H1 (cell line): Measurements from ENCODE around the gene UBIAD1. TPM values are rescaled to one million over a fixed set of nuclear protein-coding genes. Genes with fewer than 3 reads are reported as not detected.

ENCODE experiments used
- CTCF ChIA-PET: fragments of 300-600 bp; sonication (Branson Sonifier 250); formaldehyde crosslinking; loops from one replicate; lab custom pipeline; 2021; ENCODE audit not compliant: partially characterized antibody; lab: Charles Lee
- POLR2A ChIA-PET: fragments of 300-600 bp; sonication (Branson Sonifier 250); formaldehyde crosslinking; loops from one replicate; lab custom pipeline; 2021; ENCODE audit warnings: inconsistent platforms; ENCODE audit not compliant: partially characterized antibody; lab: Charles Lee
- DNase-seq, 2 experiments: peaks; one replicate each; pipeline versions ENCODE4 v3.0.0 to v3.0.0-alpha.2; 2010 to 2022; ENCODE audit warnings: low spot score in 2 of 2, low read depth in 1 of 2, mixed read lengths in 1 of 2
- FAIRE-seq: peaks from 2 replicates; lab custom pipeline; 2011; peaks lifted over from hg19 to GRCh38; lab: Jason Lieb, UNC
- H2AFZ ChIP-seq: 2 replicates; pipeline ENCODE4 v1.8.1; 2012; ENCODE audit warnings: low read length, inconsistent platforms
- H2AK5ac ChIP-seq: 2 replicates; pipeline ENCODE4 v1.6.1; 2013; ENCODE audit warnings: low read depth, low read length
- H2BK120ac ChIP-seq: replicated peaks from 2 replicates; pipeline ENCODE3; 2013; ENCODE audit warnings: low read depth, low read length, inconsistent platforms
- H2BK12ac ChIP-seq: 2 replicates; pipeline ENCODE4 v1.6.1; 2013; ENCODE audit warnings: low read depth, low read length
- H2BK15ac ChIP-seq: 2 replicates; pipeline ENCODE4 v1.6.1; 2013; ENCODE audit warnings: low read length
- H2BK20ac ChIP-seq: 2 replicates; pipeline ENCODE4 v1.6.1; 2013; ENCODE audit warnings: low read length
- H2BK5ac ChIP-seq: 2 replicates; pipeline ENCODE4 v1.6.1; 2013; ENCODE audit warnings: low read depth, low read length
- H3K14ac ChIP-seq: 2 replicates; pipeline ENCODE4 v1.6.1; 2013; ENCODE audit warnings: inconsistent platforms; ENCODE audit not compliant: insufficient read length
- H3K18ac ChIP-seq: 2 replicates; pipeline ENCODE4 v1.6.1; 2013; ENCODE audit warnings: low read length; ENCODE audit errors: extremely low read depth
- H3K23ac ChIP-seq: 2 replicates; pipeline ENCODE4 v1.6.1; 2013; ENCODE audit warnings: inconsistent platforms; ENCODE audit not compliant: insufficient read length
- H3K23me2 ChIP-seq: 2 replicates; pipeline ENCODE4 v1.6.1; 2013; ENCODE audit warnings: low read depth, low read length
- H3K27ac ChIP-seq: 2 replicates; pipeline ENCODE4 v1.6.1; 2011; ENCODE audit warnings: low read depth, low read length, inconsistent platforms
- H3K27me3 ChIP-seq, 4 experiments: replicated peaks in 1 of 4; 1 replicate in 1 of 4; 2 replicates in 3 of 4; pipeline versions ENCODE4 v1.6.1 to v1.8.1; 2011 to 2013; ENCODE audit warnings: low read length in 3 of 4, mild to moderate bottlenecking in 3 of 4, inconsistent platforms in 2 of 4, mixed read lengths in 2 of 4, moderate library complexity in 1 of 4; ENCODE audit not compliant: control insufficient read depth in 3 of 4, insufficient read depth in 3 of 4; ENCODE audit errors: extremely low read depth in 1 of 4
- H3K36me3 ChIP-seq, 4 experiments: 2 replicates each; pipeline versions ENCODE4 v1.6.1 to v1.8.1; 2011 to 2013; ENCODE audit warnings: mild to moderate bottlenecking in 4 of 4, low read length in 3 of 4, moderate library complexity in 2 of 4, control low read depth in 1 of 4, inconsistent platforms in 1 of 4; ENCODE audit not compliant: insufficient read depth in 4 of 4, control insufficient read depth in 2 of 4
- H3K4ac ChIP-seq: replicated peaks from 2 replicates; pipeline ENCODE3; 2013; ENCODE audit warnings: low read length, low read depth, mixed read lengths, inconsistent platforms; ENCODE audit not compliant: insufficient read length
- H3K4me1 ChIP-seq, 4 experiments: replicated peaks in 1 of 4; 1 replicate in 1 of 4; 2 replicates in 3 of 4; pipeline versions ENCODE4 v1.6.1 to v1.8.1; 2011 to 2013; ENCODE audit warnings: low read length in 3 of 4, inconsistent platforms in 2 of 4, mixed read lengths in 1 of 4; ENCODE audit not compliant: insufficient read depth in 4 of 4, control insufficient read depth in 3 of 4
- H3K4me2 ChIP-seq, 2 experiments: 2 replicates each; pipeline versions ENCODE4 v1.6.1 to v1.8.1; 2011 to 2013; ENCODE audit warnings: low read depth in 2 of 2, low read length in 2 of 2, control low read depth in 1 of 2, inconsistent platforms in 1 of 2, mild to moderate bottlenecking in 1 of 2; ENCODE audit not compliant: insufficient read depth in 1 of 2
- H3K4me3 ChIP-seq, 4 experiments: fragments of 200-600, 300-600 bp in 1 of 4; sonication (generic), shearing (Covaris generic), sonication (Bioruptor Twin) in 1 of 4; 2 replicates each; pipeline versions ENCODE4 v1.5.1 to v1.8.1; 2011 to 2016; ENCODE audit warnings: low read length in 4 of 4, low read depth in 3 of 4, control low read depth in 2 of 4, inconsistent platforms in 2 of 4, mild to moderate bottlenecking in 2 of 4, mixed read lengths in 1 of 4, moderate library complexity in 1 of 4; ENCODE audit not compliant: insufficient read depth in 2 of 4; ENCODE audit errors: extremely low read depth in 1 of 4
- H3K56ac ChIP-seq: replicated peaks from 2 replicates; pipeline ENCODE3; 2013; ENCODE audit warnings: low read depth, mild to moderate bottlenecking, mixed read lengths, low read length, inconsistent platforms; ENCODE audit not compliant: insufficient read length
- H3K79me1 ChIP-seq: 2 replicates; pipeline ENCODE4 v1.6.1; 2013; ENCODE audit warnings: low read depth, low read length, control low read depth
- H3K79me2 ChIP-seq, 2 experiments: 2 replicates each; pipeline versions ENCODE4 v1.6.1 to v1.8.1; 2012 to 2013; ENCODE audit warnings: low read length in 2 of 2, mild to moderate bottlenecking in 2 of 2, inconsistent platforms in 1 of 2; ENCODE audit not compliant: insufficient read depth in 2 of 2, control insufficient read depth in 1 of 2
- H3K9ac ChIP-seq, 4 experiments: replicated peaks in 1 of 4; 1 replicate in 1 of 4; 2 replicates in 3 of 4; pipeline versions ENCODE4 v1.6.1 to v1.8.1; 2011 to 2013; ENCODE audit warnings: low read depth in 3 of 4, low read length in 3 of 4, control low read depth in 2 of 4, mild to moderate bottlenecking in 2 of 4, moderate library complexity in 2 of 4, inconsistent platforms in 1 of 4; ENCODE audit errors: extremely low read depth in 1 of 4
- H3K9me3 ChIP-seq, 2 experiments: 2 replicates each; pipeline versions ENCODE4 v1.6.1 to v1.8.1; 2012 to 2013; ENCODE audit warnings: mild to moderate bottlenecking in 2 of 2, moderate library complexity in 2 of 2, control low read depth in 1 of 2, inconsistent platforms in 1 of 2, low read depth in 1 of 2, low read length in 1 of 2, mixed read lengths in 1 of 2; ENCODE audit not compliant: insufficient read depth in 2 of 2
- H4K20me1 ChIP-seq, 2 experiments: replicated peaks in 1 of 2; 2 replicates each; pipeline versions ENCODE3 to v1.8.1; 2011 to 2013; ENCODE audit warnings: inconsistent platforms in 2 of 2, low read length in 2 of 2, mild to moderate bottlenecking in 1 of 2; ENCODE audit not compliant: insufficient read depth in 2 of 2, control insufficient read depth in 1 of 2
- H4K5ac ChIP-seq: 2 replicates; pipeline ENCODE4 v1.6.1; 2013; ENCODE audit warnings: low read length, low read depth, mixed read lengths, inconsistent platforms; ENCODE audit not compliant: insufficient read length
- H4K8ac ChIP-seq: 2 replicates; pipeline ENCODE4 v1.8.0; 2013; ENCODE audit warnings: mild to moderate bottlenecking, moderate library complexity, low read length, inconsistent platforms; ENCODE audit not compliant: insufficient read depth; ENCODE audit errors: extremely low read depth
- H4K91ac ChIP-seq: replicated peaks from 2 replicates; pipeline ENCODE3; 2013; ENCODE audit warnings: low read length, mixed read lengths, inconsistent platforms; ENCODE audit not compliant: insufficient read length
- CREB1 ChIP-seq: IDR thresholded peaks from 2 replicates; pipeline ENCODE4 v1.6.1; 2012; ENCODE audit warnings: inconsistent platforms
- NANOG ChIP-seq: IDR thresholded peaks from 2 replicates; pipeline ENCODE4 v1.6.1; 2011; ENCODE audit warnings: low read length, low read depth, mild to moderate bottlenecking, inconsistent platforms; ENCODE audit not compliant: insufficient read depth, poor library complexity, severe bottlenecking
- PHF8 ChIP-seq: fragments of 200-600 bp; sonication (generic); conservative IDR thresholded peaks from 2 replicates; pipeline ENCODE4 v1.7.1; 2012; ENCODE audit warnings: low read depth, mild to moderate bottlenecking, inconsistent platforms, low read length, moderate library complexity
- RNF2 ChIP-seq: fragments of 200-900, 300-1000 bp; sonication (generic); IDR thresholded peaks from 2 replicates; pipeline ENCODE4 v1.7.1; 2016; ENCODE audit warnings: borderline replicate concordance, low read depth, mild to moderate bottlenecking, antibody characterized with exemption, low read length; ENCODE audit not compliant: poor library complexity, severe bottlenecking; ENCODE audit errors: missing control alignments
- SIN3A ChIP-seq, 2 experiments: IDR thresholded peaks in 1 of 2; conservative IDR thresholded peaks in 1 of 2; 2 replicates each; pipeline ENCODE4 v1.6.1; 2011 to 2012; ENCODE audit warnings: low read length in 2 of 2, improper control_type of control experiment in 1 of 2, low read depth in 1 of 2, mild to moderate bottlenecking in 1 of 2
- SIX5 ChIP-seq: IDR thresholded peaks from 2 replicates; pipeline ENCODE4 v1.6.1; 2011; ENCODE audit warnings: mild to moderate bottlenecking, low read depth, low read length
- SP4 ChIP-seq: IDR thresholded peaks from 2 replicates; pipeline ENCODE4 v1.6.1; 2012; ENCODE audit warnings: low read length, inconsistent platforms
- TAF1 ChIP-seq: IDR thresholded peaks from 2 replicates; pipeline ENCODE4 v1.6.1; 2011; ENCODE audit warnings: mild to moderate bottlenecking, low read depth, low read length
- TBP ChIP-seq: IDR thresholded peaks from 2 replicates; pipeline ENCODE4 v1.6.1; 2011; ENCODE audit warnings: low read depth, low read length, improper control_type of control experiment
- TEAD4 ChIP-seq: IDR thresholded peaks from 2 replicates; pipeline ENCODE4 v1.6.1; 2012; ENCODE audit warnings: low read depth, low read length, inconsistent platforms, mixed read lengths
- WGBS, 2 experiments: shearing (Covaris generic) in 1 of 2; methylation state at CpG; one replicate each; pipeline versions ENCODE4 v1.1.6 to v1.1.7; 2013 to 2015; ENCODE audit warnings: low lambda C conversion rate in 2 of 2, mixed read lengths in 2 of 2, inconsistent platforms in 1 of 2, low coverage in 1 of 2, missing lambda C conversion rate in 1 of 2; ENCODE audit not compliant: insufficient replicate concordance in 2 of 2, insufficient coverage in 1 of 2, insufficient read length in 1 of 2; ENCODE audit errors: extremely low coverage in 1 of 2, missing lambda C conversion rate in 1 of 2; 5-methylcytosine and 5-hydroxymethylcytosine counted together
- polyA plus RNA-seq, 7 experiments: library from polyadenylated mRNA; depleted of rRNA in 3 of 7; stranded (reverse) in 5 of 7; unstranded in 2 of 7; fragments of >200 nt in 5 of 7; fragments of 200-250 nt in 2 of 7; gene quantifications; 1 replicate in 5 of 7; 2 replicates in 1 of 7; 4 replicates in 1 of 7; pipeline versions ENCODE4 v1.2.1 to v1.2.3, GENCODE V29; 2011 to 2013; ENCODE audit warnings: missing spikeins in 2 of 7, mixed read lengths in 2 of 7
- total RNA-seq: library from RNA; stranded (reverse); fragmentation: NEBNext Ultra II Directional; extraction: Animal tissue kit (Norgen Biotek cat#: 25700); gene quantifications from 2 replicates; pipeline ENCODE4 v1.2.1, GENCODE V29; 2021

The UBIAD1 gene
- total and polyA plus RNA-seq, 2 of the 8 experiments (the other 6 are each of a cell fraction or from before 2014, with no cell fraction given): 23.4 to 26.6 TPM

- Histone ChIP-seq H4K5ac (peak within 1 kb of the TSS; percentile 60), H4K8ac (peak within 1 kb of the TSS; percentile 92; the same call in 1 of the 2 replicates), H2BK120ac (no peak within 1 kb of the TSS), H3K9me3 (no peaks in the 10 kb centered on the region), H3K56ac (peak within 1 kb of the TSS; percentile 42), H3K4me1 (no peaks in the 10 kb centered on the region; a peak in 1 of 7 replicates), H3K4me2 (peak within 1 kb of the TSS; percentile 81 to 91), H4K20me1 (no peaks in the 10 kb centered on the region), H3K79me2 (peaks cover 0 to 13% of the 10 kb centered on the region in 2 experiments; a peak in 2 of 4 replicates), H2AK5ac (no peak within 1 kb of the TSS), H2BK5ac (no peak within 1 kb of the TSS), H4K91ac (no peak within 1 kb of the TSS), H3K18ac (peak within 1 kb of the TSS; percentile 71), H3K27ac (peak within 1 kb of the TSS; percentile 60; the same call in 1 of the 2 replicates), H3K9ac (peak within 1 kb of the TSS; percentile 79 to 95 (median 81); a peak in 6 of 7 replicates), H2BK20ac (no peak within 1 kb of the TSS), H3K23ac (no peak within 1 kb of the TSS), H2AFZ (0 out of 2 replicates have a peak within 1 kb of the TSS, but pooled peaks have one; percentile 37), H3K14ac (no peak within 1 kb of the TSS), H3K23me2 (peaks cover 2% of the 10 kb centered on the region; the same call in 1 of the 2 replicates), H3K4ac (no peak within 1 kb of the TSS), H3K36me3 (peaks cover 6 to 20% (median 19%) of the 10 kb centered on the region in 4 experiments), H2BK12ac (0 out of 2 replicates have a peak within 1 kb of the TSS, but pooled peaks have one; percentile 3), H3K79me1 (no peaks in the 10 kb centered on the region), H3K4me3 (peak within 1 kb of the TSS; percentile 86 to 90 (median 88)), H3K27me3 (no peaks in the 10 kb centered on the region), H2BK15ac (no peak within 1 kb of the TSS)
- ChIA-PET POLR2A (interaction anchor here (0.7 to 2.1 kb wide), 14 partner anchors 9 to 648 kb away, joined by 3 to 17 read pairs (median 3); partner anchors contain the start of genes EXOSC10, SRM, TARDBP and UBIAD1), CTCF (interaction anchor here (0.9 to 3.9 kb wide), 7 partner anchors 10 to 383 kb away, joined by 3 to 19 read pairs (median 4); partner anchors contain the start of gene UBIAD1)
- FAIRE-seq: peak; percentile 92
- 2% methylated on average over 37 of the region's 60 CpGs; no CpG with 5 or more reads in 1 of the 2 experiments for WGBS, 2 experiments
- DNase-seq: peak; percentile 94 to 98
- TF ChIP-seq TEAD4 (peak; percentile 50; the same call in 1 of the 2 replicates), TBP (peak; percentile 80), TAF1 (peak; percentile 83), RNF2 (no peak), SIX5 (no peak; the same call in 1 of the 2 replicates), NANOG (no peak), CREB1 (peak; percentile 76), PHF8 (peak; percentile 97), SP4 (0 out of 2 replicates have a peak, but pooled peaks have one; percentile 75), SIN3A (conservative IDR thresholded peaks at IDR 0.05 in 1 of 2, IDR thresholded peaks at IDR 0.05 in 1 of 2; ENCODE audit: low read depth in 1 of 2, low read length in 2 of 2) (0 out of 4 replicates have a peak, but pooled peaks of 1 of the 2 experiments have one; percentile 55)
Observed at GRCh38 chr1:11262171-11263049, 10.6 kb upstream of the UBIAD1 start, which contains the start of gene MTOR. Gene MTOR (minus strand): TSS chr1:11262551. CDS start chr1:11259409, 3,142 bp downstream.
